ENCODE results near the gene APOL3.

Gene APOL3

DNA sequence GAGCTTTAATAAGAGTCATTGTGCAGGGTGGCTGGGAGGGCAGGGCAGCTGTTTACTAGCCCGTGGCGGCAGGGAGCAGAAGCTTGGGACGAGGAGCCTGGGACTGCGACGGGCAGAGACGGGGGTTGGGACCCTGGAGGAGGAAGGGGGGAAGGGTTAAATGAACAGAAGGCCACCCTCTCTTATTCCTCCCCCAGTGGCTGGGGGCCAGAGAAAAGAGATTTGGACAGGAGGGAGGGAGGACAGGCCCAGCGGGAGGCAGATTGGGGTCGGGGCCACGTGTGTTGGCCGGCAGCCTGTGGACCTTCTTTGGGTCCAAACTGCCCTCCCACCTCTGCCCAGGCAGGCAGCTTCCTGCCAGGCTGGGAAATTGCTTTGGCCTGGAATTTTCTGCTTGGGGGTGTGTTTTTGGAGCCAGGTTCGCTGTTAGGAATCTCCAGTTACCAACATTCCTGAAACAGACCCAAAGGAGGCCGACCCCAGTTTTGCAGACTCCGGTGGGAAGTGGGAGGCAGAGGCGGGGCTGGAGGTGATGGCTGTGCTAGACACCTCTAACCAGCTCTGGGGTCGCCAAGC lies 50.2 kb downstream of the APOL3 start:
- no peak overlapping the region for H3K4me3 ChIP-seq (replicated peaks; ENCODE audit: low read depth, low read length)
- TF ChIP-seq, protein P1, sequence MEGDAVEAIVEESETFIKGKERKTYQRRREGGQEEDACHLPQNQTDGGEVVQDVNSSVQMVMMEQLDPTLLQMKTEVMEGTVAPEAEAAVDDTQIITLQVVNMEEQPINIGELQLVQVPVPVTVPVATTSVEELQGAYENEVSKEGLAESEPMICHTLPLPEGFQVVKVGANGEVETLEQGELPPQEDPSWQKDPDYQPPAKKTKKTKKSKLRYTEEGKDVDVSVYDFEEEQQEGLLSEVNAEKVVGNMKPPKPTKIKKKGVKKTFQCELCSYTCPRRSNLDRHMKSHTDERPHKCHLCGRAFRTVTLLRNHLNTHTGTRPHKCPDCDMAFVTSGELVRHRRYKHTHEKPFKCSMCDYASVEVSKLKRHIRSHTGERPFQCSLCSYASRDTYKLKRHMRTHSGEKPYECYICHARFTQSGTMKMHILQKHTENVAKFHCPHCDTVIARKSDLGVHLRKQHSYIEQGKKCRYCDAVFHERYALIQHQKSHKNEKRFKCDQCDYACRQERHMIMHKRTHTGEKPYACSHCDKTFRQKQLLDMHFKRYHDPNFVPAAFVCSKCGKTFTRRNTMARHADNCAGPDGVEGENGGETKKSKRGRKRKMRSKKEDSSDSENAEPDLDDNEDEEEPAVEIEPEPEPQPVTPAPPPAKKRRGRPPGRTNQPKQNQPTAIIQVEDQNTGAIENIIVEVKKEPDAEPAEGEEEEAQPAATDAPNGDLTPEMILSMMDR (IDR thresholded peaks at IDR 0.05; ENCODE audit: low read length, missing control alignments), result no peak
- peak; percentile 11 for DNase-seq (ENCODE audit: low read depth)

DNA sequence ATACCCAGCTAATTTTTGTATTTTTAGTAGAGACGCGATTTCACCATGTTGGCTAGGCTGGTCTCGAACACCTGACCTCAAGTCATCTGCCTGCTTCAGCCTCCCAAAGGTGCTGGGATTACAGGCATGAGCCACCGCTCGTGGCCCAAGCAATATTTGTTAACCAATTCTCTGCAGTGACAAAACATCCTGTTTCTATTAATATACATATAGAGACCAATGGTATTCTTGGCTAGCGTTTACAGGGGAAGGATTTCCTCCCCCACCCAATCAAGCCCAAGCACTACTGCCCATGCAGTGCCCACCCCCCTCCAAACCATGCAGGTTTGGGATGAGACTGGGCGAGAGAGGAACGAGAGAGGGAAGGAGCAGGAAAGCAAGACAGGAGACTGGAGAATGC lies 53.1 kb downstream of the APOL3 start:
- TF ChIP-seq, protein P1 (IDR thresholded peaks at IDR 0.05; ENCODE audit: low read length, missing control alignments), result no peak
- no peak overlapping the region for H3K4me3 ChIP-seq (replicated peaks; ENCODE audit: low read depth, low read length)
- DNase-seq (ENCODE audit: low read depth), result no peak

DNA sequence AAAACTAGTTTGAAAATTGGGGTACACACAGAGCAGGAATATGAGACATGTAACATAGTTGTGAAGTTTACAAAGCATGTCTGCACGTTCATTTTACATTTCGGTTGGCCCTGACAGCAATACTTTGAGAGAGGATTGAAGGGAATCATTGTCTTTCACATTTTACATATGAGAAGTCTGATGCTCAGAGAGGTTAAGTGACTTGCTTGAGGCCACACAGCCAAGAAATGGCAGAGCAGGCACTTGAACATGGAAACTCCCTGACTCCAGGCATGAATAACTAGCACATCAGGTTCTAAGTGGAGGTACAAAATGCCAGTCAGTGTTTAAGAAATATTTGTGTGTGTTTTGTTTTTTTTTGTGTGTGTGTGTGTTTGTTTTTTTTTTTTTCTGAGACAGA lies 53.6 kb downstream of the APOL3 start:
- H3K4me3 ChIP-seq (replicated peaks; ENCODE audit: low read depth, low read length), result no peak overlapping the region
- TF ChIP-seq, protein P1 (IDR thresholded peaks at IDR 0.05; ENCODE audit: low read length, missing control alignments), result no peak
- DNase-seq (ENCODE audit: low read depth), result no peak

DNA sequence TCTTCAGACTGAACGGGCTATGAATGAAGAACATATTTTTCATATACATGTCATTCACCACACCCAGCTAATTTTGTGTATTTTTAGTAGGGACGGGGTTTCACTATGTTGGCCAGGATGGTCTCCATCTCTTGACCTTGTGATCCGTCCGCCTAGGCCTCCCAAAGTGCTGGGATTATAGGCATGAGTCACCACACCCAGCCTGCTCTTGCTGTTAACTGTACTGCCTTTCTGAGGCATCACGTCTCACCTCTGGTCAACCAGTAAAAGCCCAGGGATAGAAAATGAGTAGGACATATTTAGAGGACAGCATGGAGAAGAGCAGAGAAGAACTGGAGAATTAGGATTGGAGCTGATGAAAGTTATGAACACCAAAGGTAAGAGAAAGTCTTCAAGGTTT lies 55.6 kb downstream of the APOL3 start:
- H3K4me3 ChIP-seq (replicated peaks; ENCODE audit: low read depth, low read length), result no peak overlapping the region
- no peak for DNase-seq (ENCODE audit: low read depth)

DNA sequence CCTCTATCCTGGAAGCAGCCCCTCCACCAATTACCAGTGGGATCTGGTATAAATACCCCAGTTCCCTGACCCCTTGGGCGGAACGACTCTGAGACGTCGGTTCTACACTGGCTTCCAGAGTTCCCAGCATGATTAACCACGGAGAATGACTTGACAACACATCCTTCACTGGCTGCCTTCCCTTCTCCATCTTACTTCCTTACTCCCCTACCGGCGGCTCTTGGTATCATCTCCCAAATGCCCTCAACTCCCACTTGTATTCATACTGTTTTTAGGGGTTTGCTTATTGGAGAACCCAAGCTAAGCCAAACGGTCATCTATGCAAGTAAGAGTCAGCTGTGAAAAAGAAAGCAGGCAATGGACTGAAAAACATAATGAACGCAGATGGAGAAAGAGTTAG lies 56.1 kb downstream of the APOL3 start:
- DNase-seq (ENCODE audit: low read depth), result no peak
- H3K4me3 ChIP-seq (replicated peaks; ENCODE audit: low read depth, low read length), result no peak overlapping the region
- TF ChIP-seq, protein P1 (IDR thresholded peaks at IDR 0.05; ENCODE audit: low read length, missing control alignments), result no peak

More for the DNA sequence above, 55.6 kb downstream of the APOL3 start:
- TF ChIP-seq, protein P1 (IDR thresholded peaks at IDR 0.05; ENCODE audit: low read length, missing control alignments), result no peak

DNA sequence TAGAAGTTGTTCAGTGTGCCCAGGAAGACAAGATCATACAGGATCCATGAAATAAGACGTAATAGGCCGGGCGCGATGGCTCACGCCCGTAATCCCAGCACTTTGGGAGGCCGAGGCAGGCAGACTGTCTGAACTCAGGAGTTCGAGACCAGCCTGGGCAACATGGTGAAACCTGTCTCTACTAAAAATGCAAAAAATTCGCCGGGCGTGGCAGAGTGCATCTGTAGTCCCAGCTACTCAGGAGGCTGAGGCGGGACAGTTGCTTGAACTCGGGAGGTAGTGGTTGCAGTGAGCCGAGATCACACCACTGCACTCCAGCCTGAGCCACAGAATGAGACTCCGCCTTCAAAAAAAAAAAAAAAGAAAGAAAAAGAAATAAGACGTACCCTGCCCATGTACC lies 56.7 kb downstream of the APOL3 start:
- DNase-seq (ENCODE audit: low read depth), result no peak
- H3K4me3 ChIP-seq (replicated peaks; ENCODE audit: low read depth, low read length), result no peak overlapping the region
- TF ChIP-seq, protein P1 (IDR thresholded peaks at IDR 0.05; ENCODE audit: low read length, missing control alignments), result no peak

DNA sequence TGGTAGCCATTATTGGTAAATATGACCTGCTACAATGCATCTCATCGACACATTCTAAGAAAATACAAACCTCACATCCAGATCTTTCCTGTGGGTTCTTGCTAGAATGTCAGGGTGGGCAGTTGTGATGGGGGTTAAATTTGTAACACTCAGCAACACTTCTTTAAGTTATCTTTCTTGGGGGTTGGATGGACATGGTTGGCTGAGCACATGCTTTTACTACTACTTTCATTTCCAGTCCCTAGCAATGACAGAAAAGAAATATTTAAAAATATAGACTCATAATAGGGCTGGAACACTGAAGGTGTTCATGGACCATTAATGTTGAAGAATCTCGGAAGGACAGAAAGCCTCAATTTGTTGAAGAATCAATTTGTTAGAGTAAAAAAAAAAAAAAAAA lies 57.6 kb downstream of the APOL3 start:
- TF ChIP-seq, protein P1 (IDR thresholded peaks at IDR 0.05; ENCODE audit: low read length, missing control alignments), result no peak
- no peak overlapping the region for H3K4me3 ChIP-seq (replicated peaks; ENCODE audit: low read depth, low read length)
- no peak for DNase-seq (ENCODE audit: low read depth)
